A673 (cell line): ENCODE results near the gene NFIB. TPM values are rescaled to one million over a fixed set of nuclear protein-coding genes. Genes with fewer than 3 reads are reported as not detected.

ENCODE experiments used
- BruUV-seq: library from RNA; stranded (reverse); fragments of 400-500 nt; replicated peaks from 2 replicates; lab custom pipeline; 2021; lab: Mats Ljungman, UMichigan
- CTCF ChIA-PET: fragments of 300-600 bp; sonication (Branson Sonifier 250); formaldehyde crosslinking; loops from one replicate; lab custom pipeline; 2022; ENCODE audit warnings: antibody characterized with exemption; lab: Charles Lee
- POLR2A ChIA-PET: fragments of 300-600 bp; sonication (Branson Sonifier 250); formaldehyde crosslinking; loops from one replicate; lab custom pipeline; 2022; ENCODE audit warnings: antibody characterized with exemption; ENCODE audit not compliant: low non-redundant PET; lab: Charles Lee
- DNase-seq: peaks from one replicate; pipeline ENCODE4 v3.0.0-alpha.2; 2015; ENCODE audit warnings: low spot score
- H3K27ac ChIP-seq: fragments of 200-600 bp; sonication (generic); 2 replicates; pipeline ENCODE4 v1.5.1; 2016; ENCODE audit warnings: mixed run types, low read depth, mild to moderate bottlenecking, mixed read lengths, antibody characterized with exemption, low read length; ENCODE audit not compliant: poor library complexity, severe bottlenecking
- H3K27me3 ChIP-seq: fragments of 200-600 bp; sonication (generic); replicated peaks from 2 replicates; pipeline ENCODE4 v1.6.1; 2017; ENCODE audit warnings: mixed run types, low read depth, mild to moderate bottlenecking, mixed read lengths, antibody characterized with exemption, low read length; ENCODE audit not compliant: insufficient read depth, poor library complexity
- H3K36me3 ChIP-seq: fragments of 200-600 bp; sonication (generic); 2 replicates; pipeline ENCODE4 v1.6.1; 2016; ENCODE audit warnings: mixed run types, mild to moderate bottlenecking, mixed read lengths, antibody characterized with exemption, low read length; ENCODE audit not compliant: insufficient read depth, poor library complexity, severe bottlenecking
- H3K4me1 ChIP-seq: fragments of 200-600 bp; sonication (generic); 2 replicates; pipeline ENCODE4 v1.6.1; 2017; ENCODE audit warnings: mixed run types, mild to moderate bottlenecking, mixed read lengths, antibody characterized with exemption, low read length; ENCODE audit not compliant: insufficient read depth, poor library complexity, severe bottlenecking
- H3K4me3 ChIP-seq: fragments of 200-600 bp; sonication (generic); 2 replicates; pipeline ENCODE4 v1.5.1; 2016; ENCODE audit warnings: low read depth, mixed run types, mild to moderate bottlenecking, mixed read lengths, low read length; ENCODE audit not compliant: poor library complexity, severe bottlenecking
- H3K9me3 ChIP-seq: fragments of 200-600 bp; sonication (generic); 2 replicates; pipeline ENCODE4 v1.6.1; 2016; ENCODE audit warnings: mixed run types, low read depth, mild to moderate bottlenecking, mixed read lengths, antibody characterized with exemption, low read length; ENCODE audit not compliant: poor library complexity, severe bottlenecking
- EZH2 ChIP-seq: fragments of 200-600 bp; sonication (generic); IDR thresholded peaks from 2 replicates; pipeline ENCODE4 v1.6.1; 2017; ENCODE audit warnings: borderline replicate concordance, low read depth, mild to moderate bottlenecking, mixed read lengths, antibody characterized with exemption, low read length; ENCODE audit not compliant: poor library complexity, severe bottlenecking
- intact Hi-C: fragments of 100-400 bp; cut with micrococcal nuclease; formaldehyde crosslinking; loops from one replicate; pipeline ENCODE4 v1.10.0; 2022; ENCODE audit not compliant: unreplicated experiment
- total RNA-seq: library from RNA; stranded (reverse); gene quantifications from 2 replicates; pipeline ENCODE4 v1.2.3, GENCODE V29; 2021
- TF ChIP-seq, protein P1 (sequence below): fragments of 300-800, 200-600 bp; sonication (generic); conservative IDR thresholded peaks from 2 replicates; pipeline ENCODE4 v1.5.1; 2017; ENCODE audit warnings: low read depth, mild to moderate bottlenecking, antibody characterized with exemption, low read length, moderate library complexity, mixed read lengths

Gene NFIB
- total RNA-seq, 1 experiment from 2014 or later: 41.2 TPM

DNA sequence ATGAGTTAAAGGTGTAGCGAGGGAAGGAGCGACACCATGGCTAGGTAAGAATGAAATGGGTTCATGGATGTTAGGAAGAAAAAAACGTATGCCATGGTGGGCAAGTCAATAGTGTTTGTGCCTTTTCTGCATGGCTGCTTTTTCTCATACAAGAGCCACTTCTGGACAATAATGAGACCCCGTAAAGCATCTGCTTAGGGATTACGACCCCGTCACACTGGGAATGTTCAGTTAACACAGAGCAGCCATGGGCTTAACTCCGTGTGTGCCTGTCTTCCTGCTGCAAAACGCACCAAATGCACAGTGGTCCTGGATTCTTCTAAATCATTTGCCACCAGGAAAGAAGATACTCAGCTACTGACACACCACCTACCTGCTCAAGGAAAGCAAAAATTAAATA, 81.8 kb downstream of the NFIB start:
- no peak overlapping the region for H3K4me3 ChIP-seq
- no peaks in the 10 kb centered on the region for H3K36me3 ChIP-seq
- intact Hi-C loops: no loop called here
- no peak for TF ChIP-seq EZH2
- TF ChIP-seq, protein P1, sequence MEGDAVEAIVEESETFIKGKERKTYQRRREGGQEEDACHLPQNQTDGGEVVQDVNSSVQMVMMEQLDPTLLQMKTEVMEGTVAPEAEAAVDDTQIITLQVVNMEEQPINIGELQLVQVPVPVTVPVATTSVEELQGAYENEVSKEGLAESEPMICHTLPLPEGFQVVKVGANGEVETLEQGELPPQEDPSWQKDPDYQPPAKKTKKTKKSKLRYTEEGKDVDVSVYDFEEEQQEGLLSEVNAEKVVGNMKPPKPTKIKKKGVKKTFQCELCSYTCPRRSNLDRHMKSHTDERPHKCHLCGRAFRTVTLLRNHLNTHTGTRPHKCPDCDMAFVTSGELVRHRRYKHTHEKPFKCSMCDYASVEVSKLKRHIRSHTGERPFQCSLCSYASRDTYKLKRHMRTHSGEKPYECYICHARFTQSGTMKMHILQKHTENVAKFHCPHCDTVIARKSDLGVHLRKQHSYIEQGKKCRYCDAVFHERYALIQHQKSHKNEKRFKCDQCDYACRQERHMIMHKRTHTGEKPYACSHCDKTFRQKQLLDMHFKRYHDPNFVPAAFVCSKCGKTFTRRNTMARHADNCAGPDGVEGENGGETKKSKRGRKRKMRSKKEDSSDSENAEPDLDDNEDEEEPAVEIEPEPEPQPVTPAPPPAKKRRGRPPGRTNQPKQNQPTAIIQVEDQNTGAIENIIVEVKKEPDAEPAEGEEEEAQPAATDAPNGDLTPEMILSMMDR: no peak
- CTCF ChIA-PET: no interaction called here
- no peaks in the 10 kb centered on the region for H3K4me1 ChIP-seq
- no peaks in the 10 kb centered on the region for H3K9me3 ChIP-seq
- H3K27me3 ChIP-seq: no peaks in the 10 kb centered on the region
- DNase-seq: no peak
- BruUV-seq: no TSS peak
- POLR2A ChIA-PET: no interaction called here
- no peak overlapping the region for H3K27ac ChIP-seq

DNA sequence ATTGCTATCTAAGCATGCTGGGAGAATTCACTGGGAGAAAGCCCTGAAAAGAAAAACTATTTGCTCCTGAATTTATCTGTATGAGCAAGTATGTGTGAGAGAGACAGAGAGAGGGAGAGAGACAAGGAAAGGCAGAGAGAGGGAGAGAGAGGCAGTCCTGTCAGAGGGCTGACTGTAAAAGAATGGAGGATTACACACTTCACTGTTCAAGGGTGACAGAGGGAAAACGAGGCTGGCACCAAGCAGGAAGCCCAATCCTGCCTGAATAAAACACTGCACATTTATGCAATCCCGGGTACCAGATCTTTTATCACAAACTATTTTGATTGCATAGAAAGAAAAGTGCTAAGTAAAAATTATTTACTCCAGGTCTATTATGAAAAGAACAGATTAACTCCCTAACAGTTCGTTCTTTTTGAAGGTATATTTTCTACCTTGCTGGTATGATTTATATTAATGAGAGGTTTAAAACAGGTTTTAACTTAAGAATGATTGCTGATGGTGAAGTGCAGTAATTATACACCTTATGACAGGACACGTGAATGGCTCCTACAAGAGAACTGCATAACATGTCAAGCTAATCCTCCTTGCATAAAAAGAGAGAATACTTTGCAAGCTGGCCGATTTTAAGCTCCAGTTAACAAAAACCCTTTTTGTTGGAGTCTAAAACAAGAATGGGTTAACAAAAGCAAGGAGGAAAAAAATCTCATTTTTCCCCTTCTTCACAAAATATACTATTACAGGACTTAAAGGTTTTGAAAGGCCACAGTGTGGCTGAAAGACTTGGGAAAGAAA, 82.5 kb downstream of the NFIB start:
- no peaks in the 10 kb centered on the region for H3K4me1 ChIP-seq
- H3K27ac ChIP-seq: no peak overlapping the region
- ChIA-PET CTCF (no interaction called here), POLR2A (no interaction called here)
- TF ChIP-seq EZH2: no peak
- BruUV-seq: no TSS peak
- intact Hi-C loops: no loop called here
- DNase-seq: no peak
- no peaks in the 10 kb centered on the region for H3K9me3 ChIP-seq
- no peaks in the 10 kb centered on the region for H3K36me3 ChIP-seq
- no peaks in the 10 kb centered on the region for H3K27me3 ChIP-seq
- H3K4me3 ChIP-seq: no peak overlapping the region

DNA sequence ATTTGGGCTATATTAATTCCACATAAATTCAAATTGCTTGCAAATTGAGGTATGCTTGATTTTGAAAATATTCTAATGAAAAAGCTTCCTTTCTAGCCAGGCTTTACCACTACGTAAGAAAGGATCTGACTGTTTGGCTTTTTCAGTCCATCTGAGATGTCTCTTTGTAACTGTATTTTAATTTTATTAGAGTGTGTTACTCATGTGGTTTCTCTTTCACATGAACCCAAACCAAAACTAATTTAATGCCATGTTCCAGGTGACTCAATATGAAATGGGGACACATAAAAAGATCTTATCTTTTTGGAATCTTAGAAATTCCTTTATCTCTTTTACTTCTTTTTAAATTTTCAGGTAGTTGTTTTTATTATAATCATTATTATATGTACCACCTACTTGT, 85.3 kb downstream of the NFIB start:
- BruUV-seq: no TSS peak
- no peak for DNase-seq

More for the DNA sequence above, 85.3 kb downstream of the NFIB start:
- Histone ChIP-seq H3K36me3 (no peaks in the 10 kb centered on the region), H3K27ac (no peak overlapping the region), H3K9me3 (no peaks in the 10 kb centered on the region), H3K4me3 (no peak overlapping the region), H3K27me3 (no peaks in the 10 kb centered on the region), H3K4me1 (no peaks in the 10 kb centered on the region)
- TF ChIP-seq, protein P1: no peak
- TF ChIP-seq EZH2: no peak
- intact Hi-C loops: no loop called here
- POLR2A ChIA-PET: no interaction called here
- CTCF ChIA-PET: no interaction called here
